ENCODE measurements around the gene IL17REL. TPM values are rescaled to one million over a fixed set of nuclear protein-coding genes. Genes with fewer than 3 reads are reported as not detected.

The IL17REL gene
- total and polyA plus RNA-seq, 2 of the 13 experiments (the other 11 are each of a cell fraction or from before 2014, with no cell fraction given) = not detected

GRCh38 chr22:49962012-49962750, 50.4 kb downstream of the IL17REL start (continued):
- TF ChIP-seq, protein P1, sequence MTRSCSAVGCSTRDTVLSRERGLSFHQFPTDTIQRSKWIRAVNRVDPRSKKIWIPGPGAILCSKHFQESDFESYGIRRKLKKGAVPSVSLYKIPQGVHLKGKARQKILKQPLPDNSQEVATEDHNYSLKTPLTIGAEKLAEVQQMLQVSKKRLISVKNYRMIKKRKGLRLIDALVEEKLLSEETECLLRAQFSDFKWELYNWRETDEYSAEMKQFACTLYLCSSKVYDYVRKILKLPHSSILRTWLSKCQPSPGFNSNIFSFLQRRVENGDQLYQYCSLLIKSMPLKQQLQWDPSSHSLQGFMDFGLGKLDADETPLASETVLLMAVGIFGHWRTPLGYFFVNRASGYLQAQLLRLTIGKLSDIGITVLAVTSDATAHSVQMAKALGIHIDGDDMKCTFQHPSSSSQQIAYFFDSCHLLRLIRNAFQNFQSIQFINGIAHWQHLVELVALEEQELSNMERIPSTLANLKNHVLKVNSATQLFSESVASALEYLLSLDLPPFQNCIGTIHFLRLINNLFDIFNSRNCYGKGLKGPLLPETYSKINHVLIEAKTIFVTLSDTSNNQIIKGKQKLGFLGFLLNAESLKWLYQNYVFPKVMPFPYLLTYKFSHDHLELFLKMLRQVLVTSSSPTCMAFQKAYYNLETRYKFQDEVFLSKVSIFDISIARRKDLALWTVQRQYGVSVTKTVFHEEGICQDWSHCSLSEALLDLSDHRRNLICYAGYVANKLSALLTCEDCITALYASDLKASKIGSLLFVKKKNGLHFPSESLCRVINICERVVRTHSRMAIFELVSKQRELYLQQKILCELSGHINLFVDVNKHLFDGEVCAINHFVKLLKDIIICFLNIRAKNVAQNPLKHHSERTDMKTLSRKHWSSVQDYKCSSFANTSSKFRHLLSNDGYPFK (CRISPR knock-in tag; IDR thresholded peaks at IDR 0.05; ENCODE audit: borderline replicate concordance) = no peak
- peak; percentile 72; the same call in 1 of the 2 replicates for TF ChIP-seq ZFX (CRISPR knock-in tag; IDR thresholded peaks at IDR 0.05; ENCODE audit: low read depth)
- TF ChIP-seq KLF15 (CRISPR knock-in tag; IDR thresholded peaks at IDR 0.05; ENCODE audit: borderline replicate concordance) = no peak
- no peak for TF ChIP-seq NR3C1 (CRISPR knock-in tag; IDR thresholded peaks at IDR 0.05)
- no peak for TF ChIP-seq DPF2 (CRISPR knock-in tag; IDR thresholded peaks at IDR 0.05; ENCODE audit: borderline replicate concordance, low read depth)
- no peak for TF ChIP-seq POGZ (CRISPR knock-in tag; IDR thresholded peaks at IDR 0.05)
- TF ChIP-seq ZSCAN30 (CRISPR knock-in tag; IDR thresholded peaks at IDR 0.05) = no peak
- no peak for TF ChIP-seq KDM6A (CRISPR knock-in tag; IDR thresholded peaks at IDR 0.05; ENCODE audit: low read depth)
- no peak for TF ChIP-seq ZNF101 (CRISPR knock-in tag; IDR thresholded peaks at IDR 0.05; ENCODE audit: borderline replicate concordance, low read depth)
- TF ChIP-seq, protein P2, sequence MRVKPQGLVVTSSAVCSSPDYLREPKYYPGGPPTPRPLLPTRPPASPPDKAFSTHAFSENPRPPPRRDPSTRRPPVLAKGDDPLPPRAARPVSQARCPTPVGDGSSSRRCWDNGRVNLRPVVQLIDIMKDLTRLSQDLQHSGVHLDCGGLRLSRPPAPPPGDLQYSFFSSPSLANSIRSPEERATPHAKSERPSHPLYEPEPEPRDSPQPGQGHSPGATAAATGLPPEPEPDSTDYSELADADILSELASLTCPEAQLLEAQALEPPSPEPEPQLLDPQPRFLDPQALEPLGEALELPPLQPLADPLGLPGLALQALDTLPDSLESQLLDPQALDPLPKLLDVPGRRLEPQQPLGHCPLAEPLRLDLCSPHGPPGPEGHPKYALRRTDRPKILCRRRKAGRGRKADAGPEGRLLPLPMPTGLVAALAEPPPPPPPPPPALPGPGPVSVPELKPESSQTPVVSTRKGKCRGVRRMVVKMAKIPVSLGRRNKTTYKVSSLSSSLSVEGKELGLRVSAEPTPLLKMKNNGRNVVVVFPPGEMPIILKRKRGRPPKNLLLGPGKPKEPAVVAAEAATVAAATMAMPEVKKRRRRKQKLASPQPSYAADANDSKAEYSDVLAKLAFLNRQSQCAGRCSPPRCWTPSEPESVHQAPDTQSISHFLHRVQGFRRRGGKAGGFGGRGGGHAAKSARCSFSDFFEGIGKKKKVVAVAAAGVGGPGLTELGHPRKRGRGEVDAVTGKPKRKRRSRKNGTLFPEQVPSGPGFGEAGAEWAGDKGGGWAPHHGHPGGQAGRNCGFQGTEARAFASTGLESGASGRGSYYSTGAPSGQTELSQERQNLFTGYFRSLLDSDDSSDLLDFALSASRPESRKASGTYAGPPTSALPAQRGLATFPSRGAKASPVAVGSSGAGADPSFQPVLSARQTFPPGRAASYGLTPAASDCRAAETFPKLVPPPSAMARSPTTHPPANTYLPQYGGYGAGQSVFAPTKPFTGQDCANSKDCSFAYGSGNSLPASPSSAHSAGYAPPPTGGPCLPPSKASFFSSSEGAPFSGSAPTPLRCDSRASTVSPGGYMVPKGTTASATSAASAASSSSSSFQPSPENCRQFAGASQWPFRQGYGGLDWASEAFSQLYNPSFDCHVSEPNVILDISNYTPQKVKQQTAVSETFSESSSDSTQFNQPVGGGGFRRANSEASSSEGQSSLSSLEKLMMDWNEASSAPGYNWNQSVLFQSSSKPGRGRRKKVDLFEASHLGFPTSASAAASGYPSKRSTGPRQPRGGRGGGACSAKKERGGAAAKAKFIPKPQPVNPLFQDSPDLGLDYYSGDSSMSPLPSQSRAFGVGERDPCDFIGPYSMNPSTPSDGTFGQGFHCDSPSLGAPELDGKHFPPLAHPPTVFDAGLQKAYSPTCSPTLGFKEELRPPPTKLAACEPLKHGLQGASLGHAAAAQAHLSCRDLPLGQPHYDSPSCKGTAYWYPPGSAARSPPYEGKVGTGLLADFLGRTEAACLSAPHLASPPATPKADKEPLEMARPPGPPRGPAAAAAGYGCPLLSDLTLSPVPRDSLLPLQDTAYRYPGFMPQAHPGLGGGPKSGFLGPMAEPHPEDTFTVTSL (CRISPR knock-in tag; IDR thresholded peaks at IDR 0.05; ENCODE audit: borderline replicate concordance) = no peak
- TF ChIP-seq SP4 (CRISPR knock-in tag; IDR thresholded peaks at IDR 0.05) = peak; percentile 59
- no peak for TF ChIP-seq PHF5A (CRISPR knock-in tag; IDR thresholded peaks at IDR 0.05; ENCODE audit: low read depth, unreplicated experiment)
- TF ChIP-seq NR1H2 (CRISPR knock-in tag; IDR thresholded peaks at IDR 0.05; ENCODE audit: borderline replicate concordance, low read depth) = no peak
- no peak for TF ChIP-seq HOXA5 (CRISPR knock-in tag; IDR thresholded peaks at IDR 0.05)
- no peak for TF ChIP-seq BORCS8-MEF2B (CRISPR knock-in tag; IDR thresholded peaks at IDR 0.05)
- TF ChIP-seq ZNF430 (CRISPR knock-in tag; IDR thresholded peaks at IDR 0.05) = 0 out of 2 replicates have a peak, but pooled peaks have one; percentile 58
- TF ChIP-seq TAF15 (IDR thresholded peaks at IDR 0.05; ENCODE audit: low read depth, low read length, poor library complexity, severe bottlenecking) = no peak
- peak; percentile 58; the same call in 1 of the 2 replicates for TF ChIP-seq PCBP1 (IDR thresholded peaks at IDR 0.05; ENCODE audit: borderline replicate concordance, low read depth, low read length)
- TF ChIP-seq FIP1L1 (IDR thresholded peaks at IDR 0.05; ENCODE audit: borderline replicate concordance, insufficient read depth, low read depth, low read length) = no peak
- TF ChIP-seq ETV6 (CRISPR knock-in tag; conservative IDR thresholded peaks at IDR 0.05) = no peak
- TF ChIP-seq ZBTB38 (CRISPR knock-in tag; IDR thresholded peaks at IDR 0.05) = no peak
- no peak for TF ChIP-seq ZIK1 (CRISPR knock-in tag; IDR thresholded peaks at IDR 0.05; ENCODE audit: borderline replicate concordance, low read depth)

Measured in HepG2 (cell line).